ENCODE results near the gene NUP54.

- no peak for TF ChIP-seq CTCF (IDR thresholded peaks at IDR 0.05)
- TF ChIP-seq POLR2A (IDR thresholded peaks at IDR 0.05), result no peak
Observed at GRCh38 chr4:76095568-76095967, 52.6 kb downstream of the NUP54 start.
